T-helper 2 cell (primary cell): Measurements from ENCODE around the gene ASAP2.
A peak's percentile ranks its signal among the peaks of the same experiment; 100 is the strongest.

Source experiments
- DNase-seq, 5 experiments: peaks; one replicate each; pipeline versions ENCODE4 v3.0.0 to v3.0.0-alpha.2; 2012 to 2022

ASAP2 gene

GRCh38 chr2:9410108-9410507 lies 203.5 kb downstream of the ASAP2 start:
- no peak for DNase-seq

DNA sequence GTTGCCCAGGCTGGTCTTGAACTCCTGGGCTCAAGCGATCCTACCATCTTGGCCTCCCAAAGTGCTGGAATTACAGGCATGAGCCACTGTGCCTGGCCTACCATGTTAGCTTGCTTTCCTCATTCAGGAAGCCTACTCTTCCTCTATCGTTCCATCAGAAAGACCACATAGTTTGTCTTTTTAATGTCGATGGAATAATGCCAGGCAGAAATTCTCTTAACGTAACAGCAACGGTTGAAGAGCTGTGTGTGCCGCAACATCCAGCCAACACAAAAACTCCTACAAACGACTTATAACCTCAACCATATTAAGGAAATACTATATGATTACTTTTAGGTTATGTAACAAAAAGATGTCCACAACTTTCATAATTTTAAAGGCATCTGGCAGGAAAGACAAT lies 206.2 kb downstream of the ASAP2 start:
- no peak for DNase-seq

- no peak for DNase-seq
These were observed 209.0 kb downstream of the ASAP2 start for GRCh38 chr2:9415516-9416169.

- no peak for DNase-seq
These were observed 209.8 kb downstream of the ASAP2 start for GRCh38 chr2:9416267-9416961.

DNA sequence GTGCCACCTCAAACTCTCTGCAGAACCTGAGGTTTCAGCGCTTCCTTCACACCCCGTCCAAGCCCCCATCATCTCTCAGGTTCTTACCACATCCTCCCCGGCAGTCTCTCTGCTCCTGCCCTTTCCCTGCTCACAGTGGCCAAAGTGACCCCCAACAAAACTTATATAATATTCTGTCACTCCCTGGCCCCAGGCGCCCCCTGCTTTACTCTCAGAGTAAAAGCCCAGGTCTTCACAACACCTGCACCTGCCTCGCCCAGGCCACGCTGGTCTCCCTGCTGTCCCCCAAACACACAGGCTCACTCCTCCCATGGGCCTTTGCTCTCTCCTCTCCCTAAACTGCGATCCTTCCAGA lies 210.3 kb downstream of the ASAP2 start:
- DNase-seq = peak in 1 of 5 experiments; percentile 3

GRCh38 chr2:9417725-9418124 lies 211.1 kb downstream of the ASAP2 start:
- DNase-seq = no peak

- no peak for DNase-seq
These were observed 212.1 kb downstream of the ASAP2 start for GRCh38 chr2:9418746-9419145.

GRCh38 chr2:9419541-9419940 lies 212.9 kb downstream of the ASAP2 start:
- no peak for DNase-seq

GRCh38 chr2:9420495-9420894 lies 213.9 kb downstream of the ASAP2 start:
- no peak for DNase-seq

DNA sequence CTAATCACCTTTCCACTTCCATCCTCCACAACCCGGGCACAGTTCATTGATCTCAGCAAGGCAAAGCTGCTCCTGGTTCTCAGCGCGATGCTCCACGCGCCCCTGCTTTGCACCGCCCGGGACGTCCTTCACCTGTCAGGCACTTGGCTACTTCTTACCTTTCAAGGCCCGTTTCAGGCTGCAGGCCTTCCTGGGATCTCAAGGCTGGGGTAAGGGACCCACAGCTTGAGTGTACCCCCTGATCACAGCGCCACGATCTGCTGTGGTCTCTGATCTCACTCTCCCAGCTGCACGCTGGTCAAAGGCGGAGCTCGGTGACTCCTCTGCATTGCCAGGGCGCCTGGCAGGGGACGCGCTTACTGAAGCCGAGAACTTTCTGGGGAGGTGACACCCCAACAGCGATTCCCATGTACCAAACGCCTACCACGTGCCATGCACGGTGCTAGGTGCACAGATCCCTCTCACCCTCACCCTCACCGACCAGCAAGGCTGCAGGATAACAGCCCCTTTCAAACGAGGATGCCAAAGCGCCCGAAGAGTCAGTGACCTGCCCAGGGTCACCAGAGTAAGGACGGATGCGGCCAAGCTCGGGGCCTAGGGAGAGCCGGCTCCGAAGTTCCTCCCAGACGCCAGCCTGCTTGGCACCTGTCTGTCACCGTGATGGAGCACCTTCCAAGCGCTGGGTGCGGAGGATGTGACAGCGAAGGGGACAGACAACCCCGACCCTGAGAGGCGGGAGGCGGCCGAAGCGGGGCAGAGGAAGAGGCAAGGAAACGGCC lies 215.9 kb downstream of the ASAP2 start:
- peak in 3 of 5 experiments; percentile 12 to 77 (median 15) for DNase-seq

GRCh38 chr2:9423100-9423921 lies 216.7 kb downstream of the ASAP2 start, which contains the start of the genes CPSF3 and ITGB1BP1:
TSS of gene CPSF3 (plus strand) at chr2:9423654. CDS start at chr2:9423774, 120 bp downstream.
TSS of gene ITGB1BP1 (minus strand) at chr2:9423528. CDS start at chr2:9418697, 4,831 bp downstream.
- DNase-seq = peak; percentile 88 to 98 (median 95)

- DNase-seq = peak in 2 of 5 experiments; percentile 12 to 68
These were observed 217.3 kb downstream of the ASAP2 start for GRCh38 chr2:9423922-9424272.

DNA sequence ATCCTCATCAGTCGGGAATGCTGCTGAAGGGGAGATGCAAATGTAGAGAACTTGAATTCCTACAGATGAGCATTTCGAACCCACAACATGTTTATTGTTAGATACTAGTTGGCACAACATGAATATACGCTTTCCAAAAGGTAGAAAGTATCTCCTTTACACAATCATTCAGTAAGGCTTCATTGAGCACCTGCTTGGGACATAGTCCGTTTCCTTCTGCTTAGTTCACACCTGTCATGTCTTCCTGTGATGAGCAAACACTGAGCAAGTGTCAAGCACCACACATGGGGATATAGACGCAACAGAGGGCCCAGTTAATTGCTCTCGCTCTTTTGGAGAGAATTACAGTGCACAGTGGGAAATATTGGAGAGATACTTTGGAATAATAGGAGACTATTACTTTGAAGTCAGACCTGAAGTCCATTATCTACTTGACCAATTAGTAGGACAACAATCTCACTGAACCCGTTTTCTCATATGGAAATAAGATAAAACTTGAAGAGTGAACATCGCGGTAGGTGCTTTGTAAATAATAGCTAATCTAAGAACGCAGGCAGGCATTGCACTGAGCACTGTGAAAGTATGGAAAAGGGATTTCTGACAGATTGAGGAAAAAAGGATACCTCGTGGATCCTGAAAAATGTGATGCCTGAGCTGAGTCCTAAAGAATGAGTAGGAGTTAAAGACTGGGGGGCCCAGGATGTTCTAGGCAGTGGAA lies 218.0 kb downstream of the ASAP2 start:
- no peak for DNase-seq

GRCh38 chr2:9428965-9429577 lies 222.5 kb downstream of the ASAP2 start:
- DNase-seq = no peak

DNA sequence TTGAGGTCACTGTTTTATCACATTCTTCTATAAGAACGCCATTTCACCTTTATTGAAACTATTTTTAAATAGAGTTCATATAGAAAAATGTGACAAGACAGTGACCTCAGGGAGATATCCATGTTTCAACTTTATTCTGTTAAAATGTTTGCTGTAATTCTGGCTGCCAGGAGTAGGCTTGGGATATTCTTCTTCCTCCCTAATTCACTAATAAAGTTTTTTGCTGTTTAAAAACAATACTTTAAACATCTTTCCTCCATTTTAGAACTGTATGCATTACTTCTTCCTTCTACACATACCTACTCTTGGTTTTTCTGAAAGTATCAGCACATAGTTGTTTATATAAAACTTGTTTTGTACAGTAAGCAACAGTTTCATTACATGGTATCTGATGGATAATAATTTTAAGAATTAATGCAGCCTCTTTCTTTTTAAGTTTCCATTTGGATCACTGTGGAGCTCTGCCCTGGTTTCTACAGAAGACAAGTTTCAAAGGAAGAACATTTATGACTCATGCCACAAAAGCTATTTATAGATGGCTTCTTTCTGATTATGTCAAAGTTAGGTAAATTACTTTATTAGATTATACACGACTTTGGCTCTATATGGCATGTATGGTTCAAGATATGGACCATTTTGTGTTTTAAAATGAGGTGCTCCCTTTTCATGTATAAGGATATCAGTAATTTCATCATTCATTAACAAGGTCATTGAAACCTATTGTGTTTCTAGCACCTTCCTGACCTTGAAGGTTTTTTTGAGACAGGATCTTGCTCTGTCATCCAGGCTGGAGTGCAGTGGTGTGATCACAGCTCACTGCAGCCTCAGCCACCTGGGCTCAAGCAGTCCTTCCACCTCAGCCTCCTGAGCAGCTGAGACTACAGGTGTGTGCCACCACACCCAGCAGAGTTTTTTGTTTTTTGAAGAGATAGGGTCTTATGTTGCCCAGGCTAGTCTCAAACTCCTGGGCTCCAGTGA lies 224.0 kb downstream of the ASAP2 start:
- DNase-seq = peak in 1 of 5 experiments; percentile 30

DNA sequence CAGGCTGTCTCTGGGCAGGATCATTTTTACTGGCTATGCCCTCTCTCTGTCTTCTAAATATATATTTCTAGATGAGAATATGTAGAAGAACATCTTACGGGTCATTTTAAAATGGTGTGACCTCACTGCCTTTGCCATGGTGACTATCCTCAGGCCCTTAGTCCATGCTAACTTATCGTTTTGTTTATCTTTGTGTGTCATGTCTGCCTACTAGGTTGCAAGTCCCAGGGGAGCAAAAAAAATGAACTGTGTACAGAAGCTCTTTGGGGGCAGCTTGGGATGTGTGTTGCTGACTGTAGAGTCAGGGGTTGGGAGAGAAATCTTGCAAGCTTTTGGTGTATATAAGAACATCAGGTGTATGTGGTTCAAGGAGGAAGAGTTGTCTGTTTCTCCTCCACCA lies 227.9 kb downstream of the ASAP2 start:
- no peak for DNase-seq

- no peak for DNase-seq
These were observed 232.9 kb downstream of the ASAP2 start for GRCh38 chr2:9439536-9439935.

GRCh38 chr2:9440058-9440727 lies 233.6 kb downstream of the ASAP2 start:
- DNase-seq = no peak

GRCh38 chr2:9441556-9441955 lies 234.9 kb downstream of the ASAP2 start:
- no peak for DNase-seq

GRCh38 chr2:9443526-9443925 lies 236.9 kb downstream of the ASAP2 start:
- DNase-seq = peak in 1 of 5 experiments; percentile 74
